Activated T-helper 17 cell treated with anti-CD3 and anti-CD28 coated beads, Interleukin-2, amount 50 U/mL, for 72 hours (primary cell): ENCODE results near the gene RBM24. TPM values are rescaled to one million over a fixed set of nuclear protein-coding genes. Genes with fewer than 3 reads are reported as not detected.

ENCODE experiments used
- ATAC-seq: fragments of 150-1000 bp; cut with Tn5 transposase; replicated peaks from 2 replicates; pipeline ENCODE4 v1.10.0; 2021; ENCODE audit warnings: mild to moderate bottlenecking, moderate library complexity
- H3K27ac Mint-ChIP-seq: one replicate; pipeline ENCODE4 v1.8.0; 2022; ENCODE audit warnings: mixed read lengths
- H3K27me3 Mint-ChIP-seq: one replicate; pipeline ENCODE4 v1.8.0; 2022; ENCODE audit warnings: mixed read lengths
- H3K36me3 Mint-ChIP-seq: one replicate; pipeline ENCODE4 v1.8.0; 2022; ENCODE audit warnings: low read depth, mild to moderate bottlenecking, mixed read lengths
- H3K4me1 Mint-ChIP-seq: one replicate; pipeline ENCODE4 v1.8.0; 2022; ENCODE audit warnings: mixed read lengths
- H3K4me3 Mint-ChIP-seq: one replicate; pipeline ENCODE4 v1.8.0; 2022; ENCODE audit warnings: mild to moderate bottlenecking, mixed read lengths
- H3K9me3 Mint-ChIP-seq: one replicate; pipeline ENCODE4 v1.8.0; 2022; ENCODE audit warnings: mixed read lengths
- total RNA-seq, 2 donors: library from RNA; stranded (reverse); gene quantifications; one replicate each; pipeline ENCODE4 v1.2.3, GENCODE V29; 2022

The RBM24 gene
- total RNA-seq: not detected

- H3K27me3 Mint-ChIP-seq: peaks cover 69% of the 10 kb centered on the region
- H3K27ac Mint-ChIP-seq: no peak within 1 kb of the TSS
- H3K36me3 Mint-ChIP-seq: no peaks in the 10 kb centered on the region
- no peaks in the 10 kb centered on the region for H3K9me3 Mint-ChIP-seq
- H3K4me3 Mint-ChIP-seq: peak within 1 kb of the TSS; percentile 72
- no peaks in the 10 kb centered on the region for H3K4me1 Mint-ChIP-seq
- ATAC-seq: no peak
These were observed at the start of gene RBM24 for GRCh38 chr6:17281100-17281496. TSS of gene RBM24 (plus strand) at chr6:17281361. CDS start at chr6:17281582, 221 bp downstream.

- H3K4me3 Mint-ChIP-seq: no peak overlapping the region
- H3K27ac Mint-ChIP-seq: no peak overlapping the region
- H3K36me3 Mint-ChIP-seq: no peaks in the 10 kb centered on the region
- no peaks in the 10 kb centered on the region for H3K4me1 Mint-ChIP-seq
- no peaks in the 10 kb centered on the region for H3K9me3 Mint-ChIP-seq
- peaks cover 10% of the 10 kb centered on the region for H3K27me3 Mint-ChIP-seq
- ATAC-seq: no peak
These were observed 47.6 kb upstream of the RBM24 start for GRCh38 chr6:17233531-17233930.

- Mint-ChIP-seq H3K4me3 (no peak overlapping the region), H3K27ac (no peak overlapping the region), H3K27me3 (peaks cover 14% of the 10 kb centered on the region), H3K4me1 (no peaks in the 10 kb centered on the region), H3K36me3 (no peaks in the 10 kb centered on the region), H3K9me3 (peaks cover 3% of the 10 kb centered on the region)
- no peak for ATAC-seq
These were observed 43.9 kb upstream of the RBM24 start for GRCh38 chr6:17237246-17237645.

GRCh38 chr6:17239260-17239659 is 41.9 kb upstream of the RBM24 start:
- Mint-ChIP-seq H3K36me3 (no peaks in the 10 kb centered on the region), H3K4me3 (no peak overlapping the region), H3K9me3 (peaks cover 3% of the 10 kb centered on the region), H3K27ac (no peak overlapping the region), H3K27me3 (peaks cover 13% of the 10 kb centered on the region), H3K4me1 (no peaks in the 10 kb centered on the region)
- ATAC-seq: no peak

- no peaks in the 10 kb centered on the region for H3K4me1 Mint-ChIP-seq
- peaks cover 9% of the 10 kb centered on the region for H3K9me3 Mint-ChIP-seq
- no peak overlapping the region for H3K27ac Mint-ChIP-seq
- no peak overlapping the region for H3K4me3 Mint-ChIP-seq
- no peak for ATAC-seq
- H3K36me3 Mint-ChIP-seq: no peaks in the 10 kb centered on the region
- H3K27me3 Mint-ChIP-seq: peaks cover 16% of the 10 kb centered on the region
These were observed 40.2 kb upstream of the RBM24 start for GRCh38 chr6:17240803-17241500.

- no peak for ATAC-seq
- no peak overlapping the region for H3K27ac Mint-ChIP-seq
- no peaks in the 10 kb centered on the region for H3K4me1 Mint-ChIP-seq
- no peak overlapping the region for H3K4me3 Mint-ChIP-seq
- no peaks in the 10 kb centered on the region for H3K36me3 Mint-ChIP-seq
- peaks cover 14% of the 10 kb centered on the region for H3K27me3 Mint-ChIP-seq
- H3K9me3 Mint-ChIP-seq: peaks cover 9% of the 10 kb centered on the region
These were observed 39.1 kb upstream of the RBM24 start for GRCh38 chr6:17242087-17242486.

- H3K4me1 Mint-ChIP-seq: no peaks in the 10 kb centered on the region
- no peaks in the 10 kb centered on the region for H3K36me3 Mint-ChIP-seq
- no peak overlapping the region for H3K4me3 Mint-ChIP-seq
- peaks cover 18% of the 10 kb centered on the region for H3K27me3 Mint-ChIP-seq
- H3K27ac Mint-ChIP-seq: no peak overlapping the region
- peaks cover 4% of the 10 kb centered on the region for H3K9me3 Mint-ChIP-seq
- ATAC-seq: no peak
These were observed 30.9 kb upstream of the RBM24 start for GRCh38 chr6:17250237-17250636.

GRCh38 chr6:17251953-17252352 is 29.2 kb upstream of the RBM24 start:
- peaks cover 20% of the 10 kb centered on the region for H3K27me3 Mint-ChIP-seq
- no peak overlapping the region for H3K4me3 Mint-ChIP-seq
- no peak for ATAC-seq
- H3K27ac Mint-ChIP-seq: no peak overlapping the region
- H3K36me3 Mint-ChIP-seq: no peaks in the 10 kb centered on the region
- H3K9me3 Mint-ChIP-seq: peaks cover 3% of the 10 kb centered on the region
- H3K4me1 Mint-ChIP-seq: no peaks in the 10 kb centered on the region

- Mint-ChIP-seq H3K27me3 (peaks cover 28% of the 10 kb centered on the region), H3K9me3 (no peaks in the 10 kb centered on the region), H3K4me3 (no peak overlapping the region), H3K36me3 (no peaks in the 10 kb centered on the region), H3K4me1 (no peaks in the 10 kb centered on the region), H3K27ac (no peak overlapping the region)
- no peak for ATAC-seq
These were observed 22.4 kb upstream of the RBM24 start for GRCh38 chr6:17258749-17259148.

- Mint-ChIP-seq H3K4me1 (no peaks in the 10 kb centered on the region), H3K4me3 (no peak overlapping the region), H3K27me3 (peaks cover 10% of the 10 kb centered on the region), H3K36me3 (no peaks in the 10 kb centered on the region), H3K27ac (no peak overlapping the region), H3K9me3 (no peaks in the 10 kb centered on the region)
- no peak for ATAC-seq
These were observed 15.6 kb upstream of the RBM24 start for GRCh38 chr6:17265570-17265969.

GRCh38 chr6:17267566-17267965 is 13.6 kb upstream of the RBM24 start:
- no peaks in the 10 kb centered on the region for H3K36me3 Mint-ChIP-seq
- no peaks in the 10 kb centered on the region for H3K4me1 Mint-ChIP-seq
- H3K4me3 Mint-ChIP-seq: no peak overlapping the region
- no peaks in the 10 kb centered on the region for H3K9me3 Mint-ChIP-seq
- no peak for ATAC-seq
- H3K27ac Mint-ChIP-seq: no peak overlapping the region
- H3K27me3 Mint-ChIP-seq: peaks cover 15% of the 10 kb centered on the region

GRCh38 chr6:17268114-17268513 is 13.0 kb upstream of the RBM24 start:
- no peak overlapping the region for H3K27ac Mint-ChIP-seq
- H3K4me3 Mint-ChIP-seq: no peak overlapping the region
- no peaks in the 10 kb centered on the region for H3K9me3 Mint-ChIP-seq
- no peak for ATAC-seq
- peaks cover 15% of the 10 kb centered on the region for H3K27me3 Mint-ChIP-seq
- H3K4me1 Mint-ChIP-seq: no peaks in the 10 kb centered on the region
- no peaks in the 10 kb centered on the region for H3K36me3 Mint-ChIP-seq

GRCh38 chr6:17269840-17270239 is 11.3 kb upstream of the RBM24 start:
- Mint-ChIP-seq H3K9me3 (no peaks in the 10 kb centered on the region), H3K4me3 (no peak overlapping the region), H3K4me1 (no peaks in the 10 kb centered on the region), H3K27me3 (peaks cover 25% of the 10 kb centered on the region), H3K36me3 (no peaks in the 10 kb centered on the region), H3K27ac (no peak overlapping the region)
- no peak for ATAC-seq

GRCh38 chr6:17271628-17272027 is 9.5 kb upstream of the RBM24 start:
- no peak for ATAC-seq
- H3K4me1 Mint-ChIP-seq: no peaks in the 10 kb centered on the region
- peaks cover 31% of the 10 kb centered on the region for H3K27me3 Mint-ChIP-seq
- H3K36me3 Mint-ChIP-seq: no peaks in the 10 kb centered on the region
- no peak overlapping the region for H3K27ac Mint-ChIP-seq
- no peaks in the 10 kb centered on the region for H3K9me3 Mint-ChIP-seq
- H3K4me3 Mint-ChIP-seq: no peak overlapping the region

- no peaks in the 10 kb centered on the region for H3K9me3 Mint-ChIP-seq
- H3K4me3 Mint-ChIP-seq: no peak overlapping the region
- no peak overlapping the region for H3K27ac Mint-ChIP-seq
- H3K4me1 Mint-ChIP-seq: no peaks in the 10 kb centered on the region
- ATAC-seq: no peak
- H3K36me3 Mint-ChIP-seq: no peaks in the 10 kb centered on the region
- peaks cover 65% of the 10 kb centered on the region for H3K27me3 Mint-ChIP-seq
These were observed 4.4 kb upstream of the RBM24 start for GRCh38 chr6:17276766-17277165.

- Mint-ChIP-seq H3K9me3 (no peaks in the 10 kb centered on the region), H3K4me1 (no peaks in the 10 kb centered on the region), H3K36me3 (no peaks in the 10 kb centered on the region), H3K27ac (no peak overlapping the region), H3K27me3 (peaks cover 67% of the 10 kb centered on the region), H3K4me3 (no peak overlapping the region)
- no peak for ATAC-seq
These were observed 3.9 kb upstream of the RBM24 start for GRCh38 chr6:17277256-17277655.
